ENCODE data around the gene PTPN11.
"Not testable (repeated sequence)": the region's sequence is repeated elsewhere in the genome, so short reads cannot be mapped to it uniquely, and the experiment has no call there.

The PTPN11 gene

GRCh38 chr12:112418608-112419296 is at the start of gene PTPN11:
TSS of gene PTPN11 (plus strand) at chr12:112418947. CDS start at chr12:112419112, 165 bp downstream.
- no peak for DNase-seq (ENCODE audit: low read depth)

GRCh38 chr12:112370199-112370598 is 48.5 kb upstream of the PTPN11 start:
- DNase-seq (ENCODE audit: low read depth), result no peak

GRCh38 chr12:112370868-112371510 is 47.8 kb upstream of the PTPN11 start:
- no peak for DNase-seq (ENCODE audit: low read depth)

- DNase-seq (ENCODE audit: low read depth), result no peak
These were observed 44.5 kb upstream of the PTPN11 start for GRCh38 chr12:112374166-112374740.

DNA sequence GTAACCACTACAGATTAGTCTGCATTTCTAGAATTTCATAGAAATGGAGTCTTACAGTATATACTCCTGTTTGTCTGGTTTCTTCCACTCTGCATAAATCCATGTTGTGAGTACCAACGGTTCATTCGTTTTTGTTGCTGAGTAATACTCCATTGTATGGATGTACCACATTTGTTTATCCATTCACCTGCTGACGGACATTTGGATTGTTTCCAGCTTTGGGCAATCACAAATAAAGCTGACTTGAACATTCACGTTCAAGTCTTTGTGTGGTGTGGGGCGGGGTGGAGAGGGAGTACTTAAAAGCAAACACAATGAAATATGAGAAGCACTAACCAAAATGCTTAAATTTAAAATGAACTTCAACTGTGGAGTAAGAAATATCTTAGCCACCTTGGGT is 43.6 kb upstream of the PTPN11 start:
- no peak for DNase-seq (ENCODE audit: low read depth)

DNA sequence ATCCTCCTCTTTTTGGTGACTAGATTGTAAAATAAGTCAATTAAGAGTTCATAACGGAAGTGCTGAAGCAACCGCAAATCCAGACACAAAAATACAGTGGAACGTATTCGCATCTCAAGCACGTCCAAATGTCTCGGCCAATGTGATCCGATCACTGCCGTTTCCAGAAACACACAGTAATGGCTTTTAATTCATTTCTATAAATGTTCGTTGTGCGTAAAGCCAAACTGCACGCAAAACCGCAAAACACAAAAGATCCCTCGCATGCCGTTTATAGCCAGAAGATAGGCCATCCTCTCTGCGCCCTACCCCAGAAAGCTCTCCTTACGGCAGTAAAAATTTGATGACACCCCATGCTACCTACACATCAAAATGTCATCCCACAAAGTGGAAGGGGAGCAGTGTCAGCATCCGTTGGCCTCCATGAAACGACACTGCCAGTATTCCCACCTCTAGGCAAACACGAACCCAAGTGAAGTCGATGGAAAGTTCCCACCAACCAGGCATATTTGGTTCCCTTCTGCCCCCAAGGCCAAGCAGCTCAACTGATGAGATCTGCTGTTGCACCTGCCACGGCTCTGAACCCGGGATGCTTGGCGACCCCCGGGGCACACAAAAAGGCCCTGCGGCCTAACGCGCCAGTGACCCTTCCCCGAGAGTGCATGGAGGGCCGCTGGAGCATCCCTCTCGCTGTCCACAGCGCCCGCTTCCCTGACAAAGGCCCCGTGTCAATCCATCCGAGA is 37.9 kb upstream of the PTPN11 start:
- no peak for DNase-seq (ENCODE audit: low read depth)

- DNase-seq (ENCODE audit: low read depth), result no peak
These were observed 37.3 kb upstream of the PTPN11 start for GRCh38 chr12:112381406-112381882.

- DNase-seq (ENCODE audit: low read depth), result no peak
These were observed 36.6 kb upstream of the PTPN11 start, which contains the start of gene HECTD4 for GRCh38 chr12:112381883-112382796. TSS of gene HECTD4 (minus strand) at chr12:112382431. CDS start at chr12:112382128, 303 bp downstream.

GRCh38 chr12:112382866-112383265 is 35.9 kb upstream of the PTPN11 start:
- no peak for DNase-seq (ENCODE audit: low read depth)

- DNase-seq (ENCODE audit: low read depth), result no peak
These were observed 32.0 kb upstream of the PTPN11 start for GRCh38 chr12:112386726-112387125.

- DNase-seq (ENCODE audit: low read depth), result no peak
These were observed 29.5 kb upstream of the PTPN11 start for GRCh38 chr12:112389228-112389627.

- DNase-seq (ENCODE audit: low read depth), result not testable (repeated sequence)
These were observed 28.7 kb upstream of the PTPN11 start for GRCh38 chr12:112389922-112390654.

DNA sequence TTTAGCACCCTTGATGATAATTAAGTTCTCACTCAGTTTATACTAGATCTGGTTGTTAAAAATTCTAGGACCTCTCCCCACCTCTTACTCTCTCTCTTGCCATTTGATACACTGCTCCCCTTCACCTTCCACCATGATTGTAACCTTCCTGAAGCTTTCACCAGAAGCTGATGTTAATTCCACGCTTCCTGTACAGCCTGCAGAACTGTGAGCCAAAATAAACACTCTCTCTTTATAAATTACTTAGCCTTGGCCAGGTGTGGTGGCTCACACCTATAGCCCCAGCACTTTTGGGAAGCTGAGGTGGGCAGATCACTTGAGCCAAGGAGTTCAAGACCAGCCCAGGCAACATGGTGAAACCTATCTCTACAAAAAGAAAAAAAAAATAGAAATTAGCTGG is 25.4 kb upstream of the PTPN11 start:
- no peak for DNase-seq (ENCODE audit: low read depth)

- no peak for DNase-seq (ENCODE audit: low read depth)
These were observed 17.7 kb upstream of the PTPN11 start for GRCh38 chr12:112401054-112401453.

GRCh38 chr12:112401903-112402498 is 16.7 kb upstream of the PTPN11 start:
- no peak for DNase-seq (ENCODE audit: low read depth)

- DNase-seq (ENCODE audit: low read depth), result no peak
These were observed 11.9 kb upstream of the PTPN11 start for GRCh38 chr12:112406519-112407488.

- not testable (repeated sequence) for DNase-seq (ENCODE audit: low read depth)
These were observed 11.1 kb upstream of the PTPN11 start for GRCh38 chr12:112407683-112408082.

DNA sequence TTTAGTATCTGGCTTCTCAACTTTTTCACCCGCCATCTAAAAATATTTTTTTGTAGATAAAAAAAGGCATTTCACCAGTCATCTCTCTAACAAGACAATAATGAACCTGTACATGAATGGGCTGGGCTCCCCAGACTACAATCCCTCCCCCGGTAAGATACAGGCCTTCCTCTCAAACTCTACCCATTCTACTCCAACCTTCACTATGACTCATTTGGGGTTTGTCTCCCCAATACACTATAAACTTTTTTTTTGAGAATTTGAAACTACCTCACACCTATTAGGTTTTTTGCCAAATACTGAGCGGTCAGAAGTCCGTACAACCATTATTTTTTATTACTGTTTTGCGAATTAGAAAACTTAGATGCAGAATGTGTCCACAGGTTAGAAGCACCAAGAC is 10.1 kb upstream of the PTPN11 start:
- no peak for DNase-seq (ENCODE audit: low read depth)
